A673 (cell line): ENCODE measurements around the gene NEURL1B.

ENCODE experiments used
- EZH2 ChIP-seq: fragments of 200-600 bp; sonication (generic); IDR thresholded peaks from 2 replicates; pipeline ENCODE4 v1.6.1; 2017; ENCODE audit warnings: borderline replicate concordance, low read depth, mild to moderate bottlenecking, mixed read lengths, antibody characterized with exemption, low read length; ENCODE audit not compliant: poor library complexity, severe bottlenecking
- TF ChIP-seq, protein P1 (sequence below): fragments of 300-800, 200-600 bp; sonication (generic); conservative IDR thresholded peaks from 2 replicates; pipeline ENCODE4 v1.5.1; 2017; ENCODE audit warnings: low read depth, mild to moderate bottlenecking, antibody characterized with exemption, low read length, moderate library complexity, mixed read lengths

DNA sequence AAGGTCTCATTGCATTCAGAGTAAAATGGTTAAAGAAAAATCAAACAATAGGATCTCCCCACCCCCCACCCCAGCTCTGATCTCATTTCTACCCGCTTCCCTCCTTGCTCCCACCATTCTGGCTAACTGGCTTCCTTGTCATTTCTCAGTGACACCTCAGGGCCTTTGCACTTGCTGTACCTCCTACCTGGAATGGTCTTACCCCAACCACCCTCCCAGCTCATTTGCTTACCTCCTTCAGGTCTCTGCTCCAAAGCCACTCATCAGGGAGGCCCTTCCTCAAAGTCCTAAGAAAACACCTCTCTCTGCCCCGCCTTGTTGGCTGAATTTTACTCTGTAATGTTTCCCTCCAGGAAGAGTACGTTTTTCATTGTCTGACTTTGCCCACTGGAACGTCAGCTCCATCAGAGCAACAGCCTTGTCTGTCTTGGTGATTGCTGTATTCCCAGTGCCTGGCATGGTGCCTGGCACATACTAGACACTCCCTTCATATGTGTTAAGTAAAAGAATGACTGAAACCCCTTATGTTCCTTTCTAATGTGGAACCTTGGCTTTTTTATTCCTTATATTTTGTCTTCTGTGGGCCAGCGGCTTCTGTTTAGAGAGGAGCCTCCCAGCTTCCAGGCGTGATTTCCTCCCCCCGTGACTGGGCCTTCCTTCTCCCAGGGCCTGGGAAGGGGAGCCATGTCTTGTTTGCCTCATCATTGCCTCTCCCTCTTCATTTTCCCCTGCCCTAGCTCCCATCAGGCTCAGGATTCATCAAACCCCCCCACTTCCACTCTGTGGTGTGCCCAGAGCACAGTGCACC, 26.9 kb downstream of the NEURL1B start:
- TF ChIP-seq, protein P1, sequence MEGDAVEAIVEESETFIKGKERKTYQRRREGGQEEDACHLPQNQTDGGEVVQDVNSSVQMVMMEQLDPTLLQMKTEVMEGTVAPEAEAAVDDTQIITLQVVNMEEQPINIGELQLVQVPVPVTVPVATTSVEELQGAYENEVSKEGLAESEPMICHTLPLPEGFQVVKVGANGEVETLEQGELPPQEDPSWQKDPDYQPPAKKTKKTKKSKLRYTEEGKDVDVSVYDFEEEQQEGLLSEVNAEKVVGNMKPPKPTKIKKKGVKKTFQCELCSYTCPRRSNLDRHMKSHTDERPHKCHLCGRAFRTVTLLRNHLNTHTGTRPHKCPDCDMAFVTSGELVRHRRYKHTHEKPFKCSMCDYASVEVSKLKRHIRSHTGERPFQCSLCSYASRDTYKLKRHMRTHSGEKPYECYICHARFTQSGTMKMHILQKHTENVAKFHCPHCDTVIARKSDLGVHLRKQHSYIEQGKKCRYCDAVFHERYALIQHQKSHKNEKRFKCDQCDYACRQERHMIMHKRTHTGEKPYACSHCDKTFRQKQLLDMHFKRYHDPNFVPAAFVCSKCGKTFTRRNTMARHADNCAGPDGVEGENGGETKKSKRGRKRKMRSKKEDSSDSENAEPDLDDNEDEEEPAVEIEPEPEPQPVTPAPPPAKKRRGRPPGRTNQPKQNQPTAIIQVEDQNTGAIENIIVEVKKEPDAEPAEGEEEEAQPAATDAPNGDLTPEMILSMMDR: no peak
- TF ChIP-seq EZH2: no peak
